ENCODE measurements around the gene SPATA17. TPM values are rescaled to one million over a fixed set of nuclear protein-coding genes. Genes with fewer than 3 reads are reported as not detected.

Gene SPATA17
- total and polyA plus RNA-seq, 10 of the 15 experiments (the other 5 are each of a cell fraction or from before 2014, with no cell fraction given): 0.08 to 0.27 (median 0.11) TPM; not detected in 6

- BruUV-seq (replicated peaks): no TSS peak
- 60% methylated on average over 13 of the region's 13 CpGs for WGBS (ENCODE audit: insufficient coverage, insufficient replicate concordance, low lambda C conversion rate, missing lambda C conversion rate)
- H3K27ac ChIP-seq (ENCODE audit: control insufficient read depth, insufficient read depth): no peak overlapping the region
- no peak overlapping the region for H2AFZ ChIP-seq (ENCODE audit: control insufficient read depth, low read depth, low read length)
- H3K36me3 ChIP-seq (ENCODE audit: control insufficient read depth in 2 of 2, insufficient read depth in 2 of 2, low read length in 1 of 2): no peaks in the 10 kb centered on the region
- ChIA-PET SMC1A (ENCODE audit: uncharacterized antibody, unreplicated experiment) (no interaction called here), CTCF (interaction anchor here (1.5 kb wide), 1 partner anchor 13 kb away, joined by 6 read pairs; no protein-coding TSS in a partner anchor), RAD21 (ENCODE audit: unreplicated experiment) (no interaction called here), POLR2A (no interaction called here)
- ATAC-seq: no peak
- intact Hi-C loops (cut with micrococcal nuclease; ENCODE audit: unreplicated experiment) (no loop called here), in situ Hi-C loops (cut with MboI) (no loop called here)
- TF ChIP-seq HDGF (IDR thresholded peaks at IDR 0.05) (no peak), HDAC6 (IDR thresholded peaks at IDR 0.05; ENCODE audit: unreplicated experiment) (no peak)
- no peaks in the 10 kb centered on the region for H4K20me1 ChIP-seq (ENCODE audit: control insufficient read depth, insufficient read depth)
- H3K9ac ChIP-seq (ENCODE audit: control insufficient read depth, insufficient read depth, low read length): no peak overlapping the region
- H3K4me3 ChIP-seq: no peak overlapping the region
- H3K27me3 ChIP-seq (replicated peaks in 1 of 2; ENCODE audit: control insufficient read depth in 2 of 2, insufficient read depth in 2 of 2, low read length in 1 of 2): no peaks in the 10 kb centered on the region; a peak in 1 of 4 replicates
- H3K4me2 ChIP-seq (ENCODE audit: control insufficient read depth, insufficient read depth): no peak overlapping the region
- no peak for DNase-seq (ENCODE audit: low read depth, low spot score)
- no peaks in the 10 kb centered on the region for H3K4me1 ChIP-seq (ENCODE audit: control insufficient read depth, insufficient read depth, low read length)
- no peaks in the 10 kb centered on the region for H3K9me3 ChIP-seq (replicated peaks; ENCODE audit: control insufficient read depth, insufficient read depth, low read length)
- no peak for FAIRE-seq
- H3K79me2 ChIP-seq (ENCODE audit: control insufficient read depth, insufficient read depth, low read length): no peaks in the 10 kb centered on the region
Measured at GRCh38 chr1:217647791-217648190, 16.6 kb downstream of the SPATA17 start.

DNA sequence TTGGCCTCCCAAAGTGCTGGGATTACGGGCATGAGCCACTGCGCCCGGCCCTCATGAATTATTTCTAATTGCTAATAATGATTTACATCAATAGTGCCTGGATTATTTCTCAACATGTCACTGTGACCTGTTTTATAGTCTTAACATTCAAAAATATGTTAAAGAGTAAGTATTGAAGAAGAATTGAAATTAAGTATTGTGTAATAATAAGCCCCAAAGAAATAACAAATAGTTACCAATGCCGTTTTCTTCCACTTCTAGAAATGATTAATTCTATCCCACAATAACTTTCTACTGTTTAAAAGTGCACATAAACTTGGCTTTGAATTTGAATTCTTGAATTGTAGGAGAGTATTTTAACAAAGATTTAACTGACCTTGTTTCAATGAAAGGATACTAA, 19.5 kb downstream of the SPATA17 start:
- in situ Hi-C loops (cut with MboI) (no loop called here), intact Hi-C loops (cut with micrococcal nuclease; ENCODE audit: unreplicated experiment) (no loop called here)
- no peaks in the 10 kb centered on the region for H3K36me3 ChIP-seq (ENCODE audit: control insufficient read depth in 2 of 2, insufficient read depth in 2 of 2, low read length in 1 of 2)
- H3K27ac ChIP-seq (ENCODE audit: control insufficient read depth, insufficient read depth): no peak overlapping the region
- FAIRE-seq (no peak), ATAC-seq (no peak), DNase-seq (ENCODE audit: low read depth, low spot score) (no peak)
- H3K4me2 ChIP-seq (ENCODE audit: control insufficient read depth, insufficient read depth): no peak overlapping the region
- no peaks in the 10 kb centered on the region for H3K4me1 ChIP-seq (ENCODE audit: control insufficient read depth, insufficient read depth, low read length)
- no peak overlapping the region for H3K4me3 ChIP-seq
- ChIA-PET POLR2A (no interaction called here), RAD21 (ENCODE audit: unreplicated experiment) (no interaction called here), CTCF (no interaction called here), SMC1A (ENCODE audit: uncharacterized antibody, unreplicated experiment) (no interaction called here)
- 65% methylated on average over 4 of the region's 4 CpGs for WGBS (ENCODE audit: insufficient coverage, insufficient replicate concordance, low lambda C conversion rate, missing lambda C conversion rate)
- H2AFZ ChIP-seq (ENCODE audit: control insufficient read depth, low read depth, low read length): no peak overlapping the region
- no peak overlapping the region for H3K9ac ChIP-seq (ENCODE audit: control insufficient read depth, insufficient read depth, low read length)
- BruUV-seq (replicated peaks): no TSS peak
- no peaks in the 10 kb centered on the region for H4K20me1 ChIP-seq (ENCODE audit: control insufficient read depth, insufficient read depth)
- no peaks in the 10 kb centered on the region for H3K79me2 ChIP-seq (ENCODE audit: control insufficient read depth, insufficient read depth, low read length)
- H3K9me3 ChIP-seq (replicated peaks; ENCODE audit: control insufficient read depth, insufficient read depth, low read length): no peaks in the 10 kb centered on the region
- TF ChIP-seq RCOR1 (conservative IDR thresholded peaks at IDR 0.05; ENCODE audit: low read depth, low read length) (no peak), KDM1A (IDR thresholded peaks at IDR 0.05; ENCODE audit: borderline replicate concordance) (no peak)
- no peaks in the 10 kb centered on the region; a peak in 1 of 4 replicates for H3K27me3 ChIP-seq (replicated peaks in 1 of 2; ENCODE audit: control insufficient read depth in 2 of 2, insufficient read depth in 2 of 2, low read length in 1 of 2)

Data from GM12878 (cell line).